ENCODE measurements around the gene KCNF1.

KCNF1 gene

GRCh38 chr2:10934979-10935350 lies 23.2 kb downstream of the KCNF1 start:
- no peak for TF ChIP-seq CTCF (IDR thresholded peaks at IDR 0.05)

- TF ChIP-seq CTCF (IDR thresholded peaks at IDR 0.05), result no peak
These were observed 23.7 kb downstream of the KCNF1 start for GRCh38 chr2:10935366-10935918.

GRCh38 chr2:10935953-10936942 lies 24.5 kb downstream of the KCNF1 start:
- TF ChIP-seq CTCF (IDR thresholded peaks at IDR 0.05), result no peak

GRCh38 chr2:10939058-10939457 lies 27.3 kb downstream of the KCNF1 start:
- TF ChIP-seq CTCF (IDR thresholded peaks at IDR 0.05), result no peak

GRCh38 chr2:10940596-10940995 lies 28.9 kb downstream of the KCNF1 start:
- no peak for TF ChIP-seq CTCF (IDR thresholded peaks at IDR 0.05)

- no peak for TF ChIP-seq CTCF (IDR thresholded peaks at IDR 0.05)
These were observed 29.6 kb downstream of the KCNF1 start for GRCh38 chr2:10941383-10941782.

GRCh38 chr2:10944799-10945198 lies 33.1 kb downstream of the KCNF1 start:
- no peak for TF ChIP-seq CTCF (IDR thresholded peaks at IDR 0.05)
